GM19099 (cell line): ENCODE results near the gene FOXS1.

Experiments used
- POLR2A ChIP-seq: IDR thresholded peaks from 3 replicates; pipeline ENCODE4 v1.6.1; 2011; ENCODE audit warnings: low read depth; ENCODE audit not compliant: insufficient read length; ENCODE audit errors: extremely low read depth

The FOXS1 gene

DNA sequence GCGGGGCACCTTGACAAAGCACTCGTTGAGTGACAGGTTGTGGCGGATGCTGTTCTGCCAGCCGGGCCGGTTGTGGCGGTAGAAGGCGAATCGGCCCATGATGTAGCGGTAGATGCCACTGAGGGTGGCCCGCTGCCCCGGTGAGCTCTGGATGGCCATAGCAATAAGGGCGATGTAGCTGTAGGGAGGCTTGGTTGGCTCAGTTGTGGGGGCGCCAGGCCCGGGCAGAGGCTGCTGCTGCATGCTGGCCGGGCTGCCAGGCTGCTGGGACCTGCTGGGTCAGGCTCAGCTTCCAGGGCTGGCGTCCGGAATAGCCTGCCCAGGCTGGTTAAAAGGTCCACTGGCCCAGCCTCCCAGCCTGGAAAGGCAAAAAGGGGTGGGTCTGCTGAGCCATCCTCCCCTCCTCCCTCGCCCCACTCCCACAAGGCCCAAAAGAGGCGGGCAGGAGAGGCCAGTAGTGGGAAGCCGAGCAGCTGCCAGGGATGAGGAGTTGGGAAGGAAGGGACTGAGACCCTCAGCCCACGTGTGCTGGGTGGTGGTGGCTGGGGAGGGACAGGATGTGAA lies at the start of gene FOXS1:
TSS of gene FOXS1 (minus strand) at position 305 of the 564 bp plus-strand sequence. CDS start at position 243, 62 bp downstream.
- TF ChIP-seq POLR2A: no peak

DNA sequence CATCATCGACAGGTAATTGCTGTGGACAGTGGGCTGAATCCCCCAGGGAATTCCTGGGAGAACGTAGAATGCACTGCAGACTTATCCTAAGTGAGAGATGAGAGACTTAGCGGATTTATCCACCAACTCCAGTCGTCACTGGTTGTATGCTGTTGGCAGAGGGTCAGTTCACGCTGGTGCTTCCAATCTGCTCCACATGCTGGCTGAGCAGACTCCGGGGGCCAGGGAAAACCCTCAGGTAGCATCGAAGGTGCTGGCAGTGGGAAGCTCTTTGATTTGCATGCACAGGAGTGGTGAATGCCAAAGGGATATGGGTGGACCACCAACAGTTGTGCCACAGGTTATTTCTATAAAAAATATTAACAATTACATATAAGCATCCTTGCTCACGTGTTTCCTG lies 45.2 kb upstream of the FOXS1 start:
- no peak for TF ChIP-seq POLR2A

DNA sequence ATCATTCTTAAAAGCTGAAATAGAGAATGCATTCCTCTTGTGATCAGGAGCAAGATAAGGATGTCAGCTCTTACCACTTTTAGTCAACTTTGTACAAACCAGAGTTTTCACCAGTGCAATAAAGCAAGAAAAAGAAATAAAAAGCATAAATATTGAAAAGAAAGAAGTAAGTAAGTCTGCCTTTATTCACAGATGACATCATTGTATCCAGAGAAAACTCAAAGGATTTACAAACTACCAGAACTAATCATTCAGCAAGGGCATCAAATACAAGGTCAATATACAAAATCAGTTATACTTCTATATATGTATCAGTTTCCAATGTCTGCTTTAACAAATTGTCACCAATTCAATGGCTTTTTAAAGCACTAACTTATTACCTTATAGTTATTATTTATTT lies 38.4 kb upstream of the FOXS1 start:
- TF ChIP-seq POLR2A: no peak

DNA sequence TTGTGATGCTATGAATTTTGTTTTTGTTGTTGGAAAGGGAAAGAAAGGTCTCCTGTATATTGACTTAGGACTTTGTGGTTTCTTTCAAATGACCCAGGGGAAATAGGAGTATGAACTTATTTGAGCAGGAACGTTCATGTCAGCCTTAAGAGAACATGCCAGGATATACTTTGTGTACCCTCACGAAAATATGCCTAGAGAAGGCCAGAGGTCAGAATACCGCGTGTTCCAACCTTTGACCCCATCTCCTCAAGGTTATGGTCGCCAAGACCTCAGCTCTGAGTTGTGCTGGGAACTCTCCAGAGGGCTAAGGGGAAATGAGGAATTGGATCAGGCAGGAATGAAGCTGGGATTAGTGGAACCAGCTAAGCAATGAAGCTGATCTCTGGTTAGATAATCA lies 36.5 kb upstream of the FOXS1 start:
- no peak for TF ChIP-seq POLR2A

DNA sequence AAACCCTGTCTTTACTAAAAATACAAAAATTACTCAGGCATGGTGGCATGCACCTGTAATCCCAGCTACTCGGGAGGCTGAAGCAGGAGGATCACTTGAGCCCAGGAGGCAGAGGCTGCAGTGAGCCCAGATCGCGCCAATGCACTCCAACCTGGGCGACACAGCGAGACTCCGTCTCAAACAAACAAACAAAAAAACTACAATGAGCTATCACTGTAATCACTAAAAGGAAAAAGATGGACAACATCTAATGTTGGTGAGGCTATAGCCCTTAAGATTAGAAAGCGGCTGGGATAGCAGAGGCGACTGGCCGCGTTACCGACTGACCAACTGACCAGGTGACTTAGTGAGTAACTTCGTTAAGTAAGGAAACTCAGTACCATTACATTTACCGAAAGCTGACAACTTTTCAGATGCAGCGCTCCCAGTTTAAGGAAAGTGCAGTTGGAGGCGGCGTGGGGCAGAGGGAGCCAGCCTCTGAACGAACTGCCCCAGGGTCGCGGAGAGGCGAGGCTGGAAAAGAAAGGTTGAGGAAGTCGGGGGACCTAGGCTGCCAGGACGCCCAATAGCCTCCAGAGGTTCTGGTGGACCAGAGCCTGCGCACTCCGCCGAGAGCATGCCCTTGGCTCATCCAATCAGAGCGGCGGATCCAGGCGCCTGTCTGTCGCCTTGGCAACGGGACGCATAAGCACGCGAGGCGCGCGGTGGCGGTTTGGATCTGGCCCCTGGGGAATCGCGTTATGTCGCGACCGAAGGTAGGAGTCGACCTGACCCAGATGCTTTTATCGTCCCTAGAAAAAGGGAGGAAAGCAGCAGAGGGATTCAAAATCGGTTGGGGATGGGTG lies 34.0 kb upstream of the FOXS1 start:
- TF ChIP-seq POLR2A: peak; percentile 37

DNA sequence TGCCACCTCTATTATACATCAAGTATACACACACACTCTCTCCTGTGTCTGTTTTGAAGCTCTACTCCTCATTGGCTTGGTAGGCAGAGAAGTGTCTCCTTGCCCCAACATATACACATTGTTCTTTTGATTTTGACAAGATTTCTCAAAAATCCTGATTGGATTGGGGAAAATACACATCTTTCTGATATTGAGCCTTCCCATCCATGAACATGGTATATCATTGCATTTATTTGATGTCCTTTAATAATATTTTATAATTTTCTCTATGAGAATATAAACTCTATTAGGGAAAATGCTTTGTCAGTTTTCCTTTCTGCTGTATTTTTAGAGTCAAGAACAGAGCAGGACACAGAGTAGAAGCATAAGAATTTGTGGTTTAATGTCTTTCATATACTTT lies 32.3 kb upstream of the FOXS1 start:
- no peak for TF ChIP-seq POLR2A

DNA sequence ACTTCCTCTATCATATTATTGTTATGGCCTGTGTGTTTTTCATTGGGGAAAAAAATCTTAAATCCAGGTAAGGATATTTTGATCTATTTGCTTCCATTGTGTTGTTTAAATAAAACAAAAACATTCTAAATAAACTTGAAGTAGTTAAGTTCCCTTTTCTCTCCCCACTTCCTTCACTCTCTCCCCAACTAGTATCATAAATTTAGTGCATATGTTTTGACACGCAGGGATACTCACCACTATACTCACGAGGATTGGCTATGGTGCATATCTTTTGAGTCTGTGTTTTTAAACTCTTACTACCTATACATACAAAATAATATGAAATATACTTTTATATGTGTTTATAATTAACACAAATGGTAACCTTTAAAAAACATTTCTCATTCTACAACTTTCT lies 30.3 kb upstream of the FOXS1 start:
- TF ChIP-seq POLR2A: no peak

DNA sequence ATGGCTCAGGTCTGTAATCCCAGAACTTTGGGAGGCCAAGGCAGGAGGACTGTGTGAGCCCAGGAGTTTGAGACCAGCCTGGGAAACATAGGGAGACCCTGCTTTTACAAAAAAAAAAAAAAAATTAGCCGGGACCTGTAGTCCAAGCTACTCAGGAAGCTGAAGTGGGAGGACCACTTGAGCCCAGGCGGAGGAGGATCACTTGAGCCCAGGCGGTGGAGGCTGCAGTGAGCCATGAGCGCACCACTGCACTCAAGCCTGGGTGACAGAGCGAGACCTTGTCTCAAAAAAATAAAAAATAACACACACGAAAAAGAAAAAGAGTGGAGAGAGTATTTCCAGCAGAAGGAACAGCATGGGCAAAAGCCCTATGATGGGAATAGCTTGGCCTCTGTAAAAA lies 27.0 kb upstream of the FOXS1 start:
- no peak for TF ChIP-seq POLR2A

DNA sequence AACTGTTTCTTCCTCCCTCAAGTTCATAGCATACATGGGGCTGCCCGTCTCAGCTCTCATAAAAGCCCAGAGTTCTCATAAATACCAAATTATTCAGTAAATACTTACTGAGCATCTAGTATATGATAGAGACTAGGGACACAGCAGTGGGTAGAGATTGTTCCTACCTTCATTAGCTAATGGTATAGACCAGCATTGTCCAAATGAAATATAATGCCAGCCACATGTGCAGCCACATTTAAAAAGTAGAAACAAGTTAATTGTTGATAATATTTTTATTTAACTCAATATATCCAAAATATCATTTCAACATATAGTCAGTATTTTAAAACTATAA lies 26.2 kb upstream of the FOXS1 start:
- no peak for TF ChIP-seq POLR2A

DNA sequence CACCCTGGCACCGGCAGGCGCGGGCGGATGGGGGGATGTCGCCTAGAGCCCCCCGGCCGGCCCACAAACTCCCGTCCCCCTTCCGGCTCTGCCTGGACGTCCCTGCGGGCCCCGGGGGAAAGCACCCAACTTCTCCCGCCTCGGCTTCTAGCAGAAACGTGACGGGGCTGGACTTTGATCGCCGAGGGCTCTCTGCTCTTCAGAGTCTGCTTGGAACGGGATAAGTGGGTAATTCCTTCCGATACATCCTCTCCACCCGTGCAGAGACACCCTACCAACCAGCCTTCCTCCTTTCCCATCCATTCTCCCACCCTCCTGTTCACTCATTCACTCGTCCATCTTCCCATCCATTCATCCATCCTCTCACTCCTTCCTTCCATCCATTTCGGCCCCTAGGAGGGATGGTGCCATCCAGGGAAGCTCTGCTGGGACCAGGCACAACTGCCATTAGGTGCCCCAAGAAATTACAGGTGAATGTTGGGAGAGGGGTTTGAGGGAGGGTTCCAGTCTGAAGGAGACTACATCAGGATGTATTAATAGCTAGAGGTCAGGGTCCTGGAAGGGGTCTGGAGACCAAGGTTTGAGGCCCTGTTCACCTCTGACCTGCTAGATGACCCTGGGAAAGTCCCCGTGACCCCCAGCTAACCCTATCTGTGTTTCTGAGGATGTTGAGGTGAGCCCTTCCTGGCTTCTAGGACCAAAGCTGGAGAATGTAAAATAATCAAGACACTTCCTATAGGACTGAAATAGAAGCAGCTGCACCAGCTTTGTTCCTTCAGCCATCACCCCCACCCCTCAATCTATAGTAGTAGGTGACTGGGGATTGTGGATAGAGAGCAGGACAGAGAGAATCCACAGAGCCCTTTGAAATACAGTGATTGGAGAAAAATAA lies 25.6 kb upstream of the FOXS1 start:
- no peak for TF ChIP-seq POLR2A

DNA sequence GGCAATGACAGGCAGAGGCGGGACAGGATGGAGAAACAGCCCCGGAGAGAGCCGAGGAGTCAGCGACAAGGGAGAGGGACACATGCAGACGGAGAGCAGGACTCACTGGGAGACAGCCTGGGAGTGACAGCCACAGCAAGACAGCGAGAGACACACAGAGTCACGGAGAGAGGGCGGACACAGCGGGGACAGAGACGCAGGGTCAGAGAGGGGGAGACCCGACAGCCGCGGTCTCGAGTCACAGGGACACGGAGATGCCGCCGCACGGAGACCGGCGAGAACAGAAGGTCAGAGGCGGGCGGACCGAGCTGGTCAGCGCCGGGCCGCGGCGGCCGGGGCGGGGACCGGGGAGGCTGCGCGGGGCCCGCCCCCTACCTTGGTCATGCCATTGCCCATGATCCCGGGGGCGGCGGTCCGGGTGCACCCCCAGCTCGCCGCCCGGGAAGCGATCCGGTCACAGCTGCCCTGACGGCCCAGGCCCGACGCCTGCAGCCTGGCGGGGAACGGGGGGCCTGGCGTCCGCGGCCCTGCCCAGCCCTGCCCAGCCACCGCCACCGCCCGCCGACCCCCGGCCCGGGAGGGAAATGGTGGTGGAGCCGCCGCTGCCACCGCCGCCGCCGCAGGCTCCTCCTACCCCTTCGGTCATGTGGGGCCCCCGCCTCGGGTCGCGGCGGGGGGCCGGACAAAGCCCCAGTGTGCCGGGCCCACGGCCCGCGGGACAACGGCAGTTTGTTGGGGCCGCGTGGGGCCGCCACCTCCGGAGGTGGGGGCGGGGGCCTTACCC lies 24.7 kb upstream of the FOXS1 start, which contains the start of the genes DUSP15 and TTLL9:
TSS of gene DUSP15 (minus strand) at position 586 of the 784 bp plus-strand sequence. CDS start at position 396, 190 bp downstream.
TSS of gene TTLL9 (plus strand) at position 693 of the 784 bp plus-strand sequence. CDS start 493 bp downstream, outside the sequence.
- peak; percentile 42 for TF ChIP-seq POLR2A

DNA sequence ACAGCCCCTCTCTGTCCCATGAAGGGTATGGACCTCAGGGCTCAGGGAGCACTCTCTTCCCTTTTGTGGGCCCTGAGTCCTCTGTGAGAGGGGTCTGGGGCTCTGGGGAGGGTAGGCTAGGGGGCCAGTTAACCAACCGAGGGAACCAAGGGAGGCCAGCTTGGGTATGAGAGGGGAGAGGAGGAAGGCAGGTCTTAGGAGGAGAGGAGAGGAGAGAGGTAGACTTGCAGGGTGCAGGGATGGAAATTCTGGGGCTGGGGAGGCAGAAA lies 24.2 kb upstream of the FOXS1 start:
- no peak for TF ChIP-seq POLR2A

DNA sequence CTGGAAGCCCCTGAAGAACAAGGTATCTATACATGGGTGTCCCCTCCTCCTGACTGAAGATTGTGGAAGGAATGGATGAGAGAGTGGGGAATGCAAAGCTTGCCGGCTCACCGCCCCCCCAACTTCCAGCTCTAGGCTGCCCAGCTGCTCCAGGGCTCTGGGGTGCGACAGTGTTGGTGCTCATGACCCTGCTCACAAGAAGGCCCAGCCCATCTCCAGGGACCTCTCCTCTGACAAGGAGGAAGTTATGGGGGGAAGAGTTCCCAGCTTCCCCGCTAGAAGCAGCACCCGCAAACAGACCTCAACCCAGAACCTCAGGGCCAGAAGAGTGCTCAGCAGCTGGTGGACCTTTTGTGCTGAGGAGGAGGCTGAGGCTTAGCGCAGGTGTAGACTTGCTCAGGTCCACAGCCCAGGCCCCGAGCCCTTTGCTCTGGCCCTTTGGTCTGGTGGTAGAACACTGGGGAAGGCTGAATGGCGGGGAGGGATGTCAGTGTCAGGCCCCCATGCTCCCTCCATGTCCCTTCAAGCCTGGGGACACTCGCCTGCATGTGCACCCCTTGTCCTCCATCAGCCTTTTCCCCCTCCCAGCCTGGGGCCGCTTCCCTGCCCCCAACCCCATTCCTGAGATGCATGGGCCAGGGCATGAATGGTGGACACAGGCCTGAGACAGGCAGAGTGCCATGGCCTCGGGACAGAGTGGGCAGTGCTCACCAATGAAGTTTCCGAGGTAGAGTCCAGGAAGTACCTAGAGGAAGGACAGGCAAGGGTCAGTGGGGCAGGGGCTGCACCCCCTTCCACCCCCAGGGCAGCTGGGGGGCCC lies 23.7 kb upstream of the FOXS1 start:
- TF ChIP-seq POLR2A: no peak

DNA sequence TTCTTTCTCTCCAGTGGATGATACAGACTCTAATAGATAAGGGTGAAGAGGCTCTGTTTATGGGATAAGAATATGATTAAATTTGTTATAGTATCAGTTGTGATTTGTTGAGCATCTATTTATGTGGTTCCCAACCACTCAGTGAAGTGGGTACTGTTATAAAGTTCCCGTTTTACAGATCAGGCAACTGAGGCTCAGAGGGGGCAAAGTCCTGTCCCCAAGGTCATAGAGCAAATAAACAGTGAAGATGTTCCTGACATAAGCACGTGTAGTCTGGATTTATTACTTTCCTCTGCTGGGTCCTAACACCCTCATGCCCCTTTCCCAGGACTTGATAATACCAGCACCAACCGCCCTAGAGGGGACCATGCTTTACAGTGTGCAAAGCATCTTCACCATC lies 20.8 kb upstream of the FOXS1 start:
- TF ChIP-seq POLR2A: no peak

DNA sequence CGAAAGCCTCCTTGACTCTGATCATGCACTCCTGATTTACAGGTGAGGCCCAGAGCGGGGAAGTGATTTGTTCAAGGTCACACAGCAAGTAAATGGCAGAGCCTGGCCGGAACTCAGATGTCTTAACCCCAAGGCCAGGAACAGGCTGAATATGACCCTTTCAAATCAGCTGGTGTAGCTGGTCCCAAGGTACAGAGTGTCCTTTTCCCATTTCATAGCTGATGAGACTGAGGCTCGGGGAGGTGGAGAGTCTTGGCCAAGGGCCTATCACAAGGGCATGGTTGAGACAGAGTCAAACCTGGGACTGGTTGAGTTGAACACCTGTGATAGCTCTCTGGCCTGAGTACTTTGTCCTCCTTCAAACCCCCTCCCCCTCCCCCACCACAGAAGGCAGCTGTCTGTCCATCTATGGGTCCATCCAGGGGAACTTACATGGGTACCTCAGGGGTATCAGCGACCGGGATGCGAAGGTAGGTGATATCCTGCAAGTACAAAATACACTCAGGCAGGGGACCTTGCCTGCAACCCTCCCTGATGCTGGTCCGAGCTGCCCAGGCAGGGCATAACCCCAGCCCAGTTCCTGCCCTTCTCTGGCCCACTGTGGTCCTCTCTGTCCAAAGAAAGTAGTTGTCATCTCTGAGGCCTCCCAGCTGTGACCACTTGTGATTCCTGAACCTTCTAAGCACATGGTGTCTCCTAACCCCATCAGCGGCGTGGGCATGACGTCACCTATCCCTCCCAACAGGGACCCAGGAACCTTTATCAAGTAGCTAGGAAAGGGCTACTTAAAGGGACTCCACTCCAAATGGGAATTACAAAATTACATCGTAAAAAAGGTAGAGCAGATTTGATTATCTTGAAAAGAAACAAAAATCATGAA lies 19.4 kb upstream of the FOXS1 start:
- no peak for TF ChIP-seq POLR2A
